HG02938 (cell line): ENCODE measurements around the gene CLEC1B.
"Not testable (repeated sequence)": the region's sequence is repeated elsewhere in the genome, so short reads cannot be mapped to it uniquely, and the experiment has no call there.

Experiments
- ATAC-seq: cut with Tn5 transposase; IDR thresholded peaks from one replicate; pipeline ENCODE4 v1.9.1; 2021; ENCODE audit warnings: mild to moderate bottlenecking, moderate library complexity; ENCODE audit not compliant: unreplicated experiment

Gene CLEC1B

DNA sequence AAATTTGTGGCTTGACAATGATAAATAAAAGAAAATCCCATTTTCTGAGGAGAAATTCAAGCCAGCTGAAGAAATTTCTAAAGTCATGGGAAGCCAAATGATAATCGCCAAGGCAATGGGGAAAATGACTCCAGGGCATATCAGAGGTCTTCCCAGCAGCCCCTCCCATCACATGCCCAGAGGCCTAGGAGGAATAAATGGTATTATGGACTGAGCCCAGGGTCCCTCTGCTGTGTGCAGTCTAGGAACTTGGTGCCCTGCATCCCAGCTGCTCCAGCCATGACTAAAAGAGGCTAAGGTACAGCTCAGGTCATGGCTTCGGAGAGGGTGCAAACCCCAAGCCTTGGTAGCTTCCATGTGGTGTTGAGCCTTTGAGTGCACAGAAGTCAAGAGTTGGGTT is 23.3 kb downstream of the CLEC1B start:
- ATAC-seq = no peak

DNA sequence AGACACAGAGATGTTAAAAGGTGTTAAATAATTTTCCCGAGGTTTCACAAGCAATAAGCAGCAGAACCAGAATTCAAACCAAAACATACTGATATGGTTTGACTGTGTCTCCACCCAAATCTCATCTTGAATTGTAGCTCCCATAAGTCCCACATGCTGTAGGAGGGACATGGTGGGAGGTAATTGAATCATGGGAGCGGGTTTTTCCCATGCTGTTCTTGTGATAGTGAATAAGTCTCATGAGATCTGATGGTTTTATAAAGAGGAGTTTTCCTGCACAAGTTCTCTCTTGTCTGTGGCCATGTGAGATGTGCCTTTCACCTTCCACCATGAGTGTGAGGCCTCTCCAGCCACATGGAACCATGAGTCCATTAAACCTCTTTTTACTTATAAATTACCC is 24.2 kb downstream of the CLEC1B start:
- ATAC-seq = not testable (repeated sequence)

DNA sequence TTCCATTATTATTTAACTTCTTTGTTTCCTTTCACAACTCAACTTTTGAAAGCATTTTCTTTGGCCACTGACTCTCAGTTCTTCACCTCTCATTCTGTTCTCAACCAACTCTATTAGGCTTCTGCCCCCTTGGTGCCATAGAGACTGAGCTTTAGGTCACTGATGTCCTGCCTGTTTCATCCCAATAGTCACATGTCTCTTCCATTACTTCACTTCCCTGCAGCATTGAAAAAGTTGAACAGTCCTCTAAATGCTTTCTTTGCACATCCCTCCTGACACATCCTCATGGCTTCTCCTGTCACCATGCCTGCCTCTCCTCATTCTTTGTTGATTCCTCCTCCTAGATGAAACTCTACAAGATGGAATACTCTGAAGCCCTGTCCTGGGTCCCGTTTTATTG is 25.0 kb downstream of the CLEC1B start:
- no peak for ATAC-seq

DNA sequence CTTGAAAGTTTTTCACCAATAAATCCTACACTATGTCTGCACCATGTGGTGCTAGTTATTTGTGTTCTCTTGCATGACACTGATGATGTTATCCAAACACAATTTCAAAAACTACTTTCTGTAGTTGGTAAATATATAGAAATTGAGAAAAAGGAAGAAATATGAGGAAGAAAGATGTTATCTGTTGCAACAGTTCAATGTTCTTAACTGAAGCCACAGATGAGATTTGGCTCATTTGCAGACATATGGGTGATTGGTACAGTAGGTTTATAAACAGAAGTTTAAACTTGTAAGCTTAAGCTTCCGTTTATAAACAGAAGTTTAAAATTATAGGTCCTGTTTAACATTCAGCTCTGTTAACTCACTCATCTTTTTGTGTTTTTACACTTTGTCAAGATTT is 27.7 kb downstream of the CLEC1B start, which contains the start of gene CLEC12A:
Gene CLEC12A, plus strand, starts transcription at position 229 of the 400 bp plus-strand sequence. CDS start 188 bp downstream, outside the sequence.
- ATAC-seq = no peak

DNA sequence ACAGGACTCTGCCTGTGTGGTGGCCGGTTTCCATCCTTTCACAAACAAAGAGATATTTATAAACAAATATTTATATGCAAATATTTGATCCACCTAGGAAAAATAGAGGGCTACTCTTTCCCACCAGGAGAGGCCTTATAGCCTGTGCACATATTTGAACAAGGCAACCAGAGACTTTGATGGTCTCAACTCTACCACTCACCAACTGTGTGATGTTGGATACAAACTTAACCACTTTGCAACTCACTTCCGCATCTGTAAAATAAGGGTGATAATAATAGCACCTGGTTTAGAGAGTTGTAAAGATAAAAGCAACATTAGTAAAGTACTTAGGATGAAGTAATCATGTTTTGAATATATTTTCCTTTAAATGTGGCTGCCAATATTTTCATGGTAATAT is 29.2 kb downstream of the CLEC1B start:
- ATAC-seq = no peak

DNA sequence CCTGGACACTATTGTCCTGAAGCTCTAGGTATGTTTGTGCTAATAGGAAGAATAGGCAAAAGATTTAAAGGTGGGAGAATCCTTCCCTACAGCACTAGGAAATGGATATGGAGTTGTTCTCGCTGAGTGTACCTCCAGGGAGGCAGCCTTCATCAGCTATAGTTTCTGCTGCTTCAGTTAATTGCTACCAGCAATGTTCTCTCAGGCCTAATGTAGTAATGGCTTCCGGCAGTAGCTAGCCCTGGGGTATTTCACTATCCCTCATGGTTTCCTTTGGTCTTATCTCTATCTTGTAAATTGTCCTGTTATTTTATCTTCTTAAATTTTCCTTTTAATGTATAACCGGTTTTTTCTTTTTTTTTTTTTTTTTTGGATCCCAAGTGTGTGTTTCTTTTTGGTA is 37.0 kb downstream of the CLEC1B start:
- no peak for ATAC-seq

DNA sequence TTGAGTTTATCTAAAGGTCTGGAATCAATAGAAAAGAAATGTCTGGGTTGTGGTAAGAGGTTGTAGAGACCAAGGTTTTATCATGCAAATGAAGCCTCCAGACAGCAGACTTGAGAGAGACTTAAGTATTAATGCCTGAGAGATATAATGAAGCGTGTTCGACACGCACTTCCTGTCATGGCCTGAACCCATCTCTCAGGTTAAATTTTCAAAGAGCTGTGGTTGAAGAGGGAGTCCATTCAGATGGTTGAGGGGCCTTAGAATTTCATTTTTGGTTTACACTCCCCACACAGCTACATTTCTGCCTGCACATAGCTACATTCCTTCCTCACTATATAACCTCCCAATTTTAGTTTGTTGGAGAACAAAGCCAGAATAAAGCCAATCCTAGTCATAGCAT is 37.8 kb downstream of the CLEC1B start:
- peak; percentile 80 for ATAC-seq

DNA sequence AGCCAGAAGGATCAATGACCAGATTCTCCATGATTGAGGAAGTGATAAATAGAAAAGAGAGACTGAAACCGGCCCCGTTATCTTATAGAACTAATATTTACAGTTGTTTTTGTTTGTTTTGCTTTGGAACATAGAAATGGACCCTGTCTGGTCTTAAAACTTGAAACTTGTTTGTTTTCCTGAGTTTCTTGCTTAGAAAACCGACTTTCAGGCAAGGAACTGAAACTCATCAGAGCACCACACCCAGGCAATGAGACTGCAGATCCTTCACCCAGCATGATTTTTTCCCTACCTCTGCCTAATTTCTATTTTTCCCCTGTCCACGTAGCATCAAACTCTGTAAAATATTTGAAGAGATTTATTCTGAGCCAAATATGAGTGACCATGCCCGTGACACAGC is 38.3 kb downstream of the CLEC1B start:
- ATAC-seq = no peak

DNA sequence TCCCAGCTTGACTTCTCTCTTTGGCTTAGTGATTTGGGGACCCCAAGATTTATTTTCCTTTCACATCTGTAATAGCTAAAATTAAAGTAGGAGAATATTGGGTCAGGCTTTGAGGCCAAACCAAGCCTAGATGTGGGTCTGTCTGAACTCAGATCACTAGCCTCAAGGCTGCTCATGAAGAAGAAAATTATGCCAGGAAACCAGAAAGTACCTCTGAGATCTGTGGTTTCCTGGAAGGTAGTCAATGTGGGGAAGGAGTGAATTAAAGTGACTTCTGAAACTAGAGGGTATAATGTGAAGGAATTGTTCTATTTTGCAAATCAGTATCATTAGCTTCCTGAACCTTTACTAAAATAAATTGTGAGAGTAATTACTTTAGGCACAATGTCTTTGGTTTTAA is 41.1 kb downstream of the CLEC1B start:
- ATAC-seq = no peak

DNA sequence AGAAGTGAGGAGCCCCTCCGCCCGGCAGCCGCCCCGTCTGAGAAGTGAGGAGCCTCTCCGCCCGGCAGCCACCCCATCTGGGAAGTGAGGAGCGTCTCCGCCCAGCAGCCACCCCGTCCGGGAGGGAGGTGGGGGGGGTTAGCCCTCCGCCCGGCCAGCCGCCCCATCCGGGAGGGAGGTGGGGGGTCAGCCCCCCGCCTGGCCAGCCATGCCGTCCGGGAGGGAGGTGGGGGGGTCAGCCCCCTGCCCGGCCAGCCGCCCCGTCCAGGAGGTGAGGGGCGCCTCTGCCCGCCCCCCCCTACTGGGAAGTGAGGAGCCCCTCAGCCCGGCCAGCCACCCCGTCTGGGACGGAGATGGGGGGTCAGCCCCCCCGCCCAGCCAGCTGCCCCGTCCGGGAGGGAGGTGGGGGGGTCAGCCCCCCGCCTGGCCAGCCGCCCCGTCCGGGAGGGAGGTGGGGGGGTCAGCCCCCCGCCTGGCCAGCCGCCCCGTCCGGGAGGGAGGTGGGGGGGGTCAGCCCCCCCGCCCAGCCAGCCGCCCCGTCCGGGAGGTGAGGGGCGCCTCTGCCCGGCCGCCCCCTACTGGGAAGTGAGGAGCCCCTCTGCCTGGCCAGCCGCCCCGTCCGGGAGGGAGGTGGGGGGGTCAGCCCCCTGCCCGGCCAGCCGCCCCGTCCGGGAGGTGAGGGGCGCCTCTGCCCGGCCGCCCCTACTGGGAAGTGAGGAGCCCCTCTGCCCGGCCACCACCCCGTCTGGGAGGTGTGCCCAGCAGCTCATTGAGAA is 45.8 kb downstream of the CLEC1B start:
- not testable (repeated sequence) for ATAC-seq

DNA sequence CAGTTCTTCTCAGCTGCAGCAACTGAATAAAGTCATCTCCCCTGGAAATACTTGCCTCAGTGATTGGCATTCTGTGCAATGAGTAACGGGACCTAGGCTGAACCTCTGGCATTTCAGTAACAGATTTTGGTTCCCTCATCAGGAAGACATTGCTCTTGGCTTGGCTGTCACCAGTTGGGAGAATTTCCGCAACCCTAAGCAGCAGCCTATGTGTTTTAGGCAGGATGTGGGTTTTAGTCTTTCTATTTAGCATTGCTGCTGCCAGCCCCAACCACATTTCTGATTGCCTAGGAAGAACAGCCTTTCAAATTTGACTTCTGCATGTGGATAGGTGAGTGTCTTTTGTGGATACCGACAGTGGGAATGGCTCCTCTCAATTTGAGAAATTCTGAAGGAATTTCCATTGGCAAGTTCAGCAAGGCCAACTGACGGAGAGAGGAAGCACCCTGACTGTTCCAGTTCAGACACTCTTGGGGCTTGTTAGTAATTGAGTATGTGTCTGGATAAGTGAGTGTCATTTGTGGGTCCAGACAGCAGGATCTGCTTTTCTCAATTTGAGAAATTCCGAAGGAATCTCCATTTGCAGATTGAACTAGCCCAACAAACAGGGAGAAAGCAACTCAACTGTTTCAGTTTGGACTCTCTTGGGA is 47.8 kb downstream of the CLEC1B start:
- ATAC-seq = no peak

DNA sequence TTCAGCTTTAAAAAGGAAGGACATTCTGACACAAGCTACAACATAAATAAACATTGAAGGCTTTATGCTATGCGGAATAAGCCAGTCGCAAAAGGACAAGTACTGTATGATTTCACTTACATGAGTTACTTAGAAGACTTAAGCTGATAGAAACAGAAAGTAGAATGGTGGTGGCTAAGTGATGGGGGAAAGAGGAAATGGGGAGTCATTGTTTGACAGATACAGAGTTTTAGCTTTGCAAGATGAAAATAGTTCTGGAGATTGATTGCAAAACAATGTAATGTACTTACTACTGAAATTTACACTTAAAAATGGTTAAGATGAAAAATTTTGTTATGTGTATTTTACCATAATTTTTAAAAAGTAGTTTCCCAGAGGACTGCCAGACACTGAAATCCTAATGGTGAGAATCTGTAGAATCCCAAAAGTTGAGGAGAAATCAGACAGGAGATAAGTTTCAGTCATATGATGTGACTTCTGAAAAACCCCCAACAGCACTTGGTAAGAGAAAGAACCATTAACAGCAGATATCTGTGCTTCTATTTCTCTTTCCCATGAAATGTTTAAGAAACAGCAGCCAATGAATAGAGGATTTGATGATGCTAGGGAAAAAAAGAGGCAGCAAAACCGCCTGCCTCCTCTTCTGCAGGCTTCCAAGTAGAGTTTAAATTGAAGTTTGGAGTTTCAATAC is 50.2 kb downstream of the CLEC1B start:
- peak; percentile 93 for ATAC-seq

DNA sequence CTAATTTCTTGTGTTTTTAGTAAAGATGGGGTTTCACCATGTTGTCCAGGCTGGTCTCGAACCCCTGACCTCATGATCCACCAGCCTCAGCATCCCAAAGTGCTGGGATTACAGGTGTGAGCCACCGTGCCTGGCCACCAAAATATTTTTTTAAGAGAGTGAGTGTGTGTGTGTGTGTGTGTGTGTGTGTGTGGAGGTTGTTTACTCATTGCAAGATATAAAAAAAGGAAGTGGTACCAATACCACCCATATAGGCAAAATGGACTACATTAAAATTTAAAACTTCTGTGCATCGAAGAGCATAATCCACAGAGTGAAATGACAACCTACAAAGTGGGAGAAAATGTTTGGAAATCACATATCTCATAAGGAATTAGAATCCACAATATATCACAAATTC is 51.2 kb downstream of the CLEC1B start:
- no peak for ATAC-seq

DNA sequence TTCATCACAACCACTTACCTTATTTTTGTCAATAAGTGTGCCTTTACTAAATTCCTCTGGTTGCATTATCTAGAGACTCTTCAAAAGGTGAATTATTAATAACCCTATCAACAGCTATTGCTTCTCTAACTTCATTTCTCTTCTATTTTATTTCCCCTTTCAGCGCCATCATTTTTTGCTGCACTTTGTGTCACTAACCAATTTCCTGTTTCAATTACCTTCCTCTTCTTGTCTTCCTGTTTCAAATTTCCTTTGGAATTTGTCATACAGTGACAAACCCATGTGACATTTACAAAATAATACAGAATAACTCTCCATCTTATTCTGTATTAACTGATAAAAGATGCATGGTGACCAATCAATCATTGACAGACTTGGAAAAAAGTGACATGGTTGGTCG is 54.5 kb downstream of the CLEC1B start:
- ATAC-seq = no peak

DNA sequence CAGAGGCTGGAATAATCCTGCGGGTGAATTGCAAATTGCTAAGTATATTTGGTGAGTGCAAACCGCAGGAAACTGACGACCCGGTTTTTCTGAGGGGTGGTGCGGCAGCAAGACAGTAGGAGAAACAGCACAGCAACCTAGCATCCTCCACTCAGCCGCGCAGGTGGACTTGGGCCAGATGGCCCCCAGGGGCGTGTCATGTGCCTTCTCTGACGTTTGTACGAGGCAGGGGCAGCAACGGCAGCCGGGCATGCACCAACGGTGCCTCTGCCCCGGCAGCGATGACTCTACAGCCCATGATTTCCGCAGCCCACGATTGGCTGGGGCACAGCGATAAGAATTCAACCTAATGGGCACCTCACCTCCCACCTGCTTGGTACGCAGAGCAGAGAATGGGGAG is 55.7 kb downstream of the CLEC1B start:
- ATAC-seq = no peak
